Measurements from ENCODE around the gene RFTN1.

Gene RFTN1

GRCh38 chr3:16461463-16462245 lies 51.8 kb downstream of the RFTN1 start:
- no peak for DNase-seq

GRCh38 chr3:16460886-16461285 lies 52.6 kb downstream of the RFTN1 start:
- no peak for DNase-seq

- DNase-seq: no peak
These were observed 53.2 kb downstream of the RFTN1 start for GRCh38 chr3:16460273-16460672.

- no peak for DNase-seq
These were observed 56.6 kb downstream of the RFTN1 start for GRCh38 chr3:16456784-16457415.

GRCh38 chr3:16455966-16456365 lies 57.5 kb downstream of the RFTN1 start:
- no peak for DNase-seq

- DNase-seq: no peak
These were observed 58.5 kb downstream of the RFTN1 start for GRCh38 chr3:16455001-16455400.

GRCh38 chr3:16452261-16452660 lies 61.2 kb downstream of the RFTN1 start:
- DNase-seq: no peak

GRCh38 chr3:16449369-16449768 lies 64.1 kb downstream of the RFTN1 start:
- DNase-seq: no peak

- peak; percentile 36 for DNase-seq
These were observed 64.8 kb downstream of the RFTN1 start for GRCh38 chr3:16448639-16449070.

GRCh38 chr3:16447135-16447534 lies 66.4 kb downstream of the RFTN1 start:
- DNase-seq: no peak

- DNase-seq: no peak
These were observed 69.2 kb downstream of the RFTN1 start for GRCh38 chr3:16444344-16444743.

GRCh38 chr3:16442730-16443129 lies 70.8 kb downstream of the RFTN1 start:
- no peak for DNase-seq

- DNase-seq: no peak
These were observed 72.1 kb downstream of the RFTN1 start for GRCh38 chr3:16441371-16441875.

GRCh38 chr3:16439848-16440708 lies 73.4 kb downstream of the RFTN1 start:
- DNase-seq: no peak

- no peak for DNase-seq
These were observed 74.2 kb downstream of the RFTN1 start for GRCh38 chr3:16439163-16439847.

- no peak for DNase-seq
These were observed 75.9 kb downstream of the RFTN1 start for GRCh38 chr3:16437640-16438039.

- no peak for DNase-seq
These were observed 79.8 kb downstream of the RFTN1 start for GRCh38 chr3:16433701-16434151.

- DNase-seq: no peak
These were observed 80.8 kb downstream of the RFTN1 start for GRCh38 chr3:16432714-16433113.

GRCh38 chr3:16430717-16431630 lies 82.5 kb downstream of the RFTN1 start:
- DNase-seq: no peak

- no peak for DNase-seq
These were observed 84.4 kb downstream of the RFTN1 start for GRCh38 chr3:16429086-16429485.

GRCh38 chr3:16428612-16429011 lies 84.9 kb downstream of the RFTN1 start:
- no peak for DNase-seq
